22Rv1 (cell line): Measurements from ENCODE around the gene MRPS14.

Experiments used
- ZFX ChIP-seq: fragments of 450-650 bp; IDR thresholded peaks from 2 replicates; pipeline ENCODE4 v1.6.1; 2017; ENCODE audit warnings: antibody characterized with exemption, borderline replicate concordance
- TF ChIP-seq, protein P1 (sequence below): fragments of 450-650 bp; IDR thresholded peaks from 2 replicates; pipeline ENCODE4 v1.5.1; 2017; ENCODE audit warnings: mild to moderate bottlenecking

DNA sequence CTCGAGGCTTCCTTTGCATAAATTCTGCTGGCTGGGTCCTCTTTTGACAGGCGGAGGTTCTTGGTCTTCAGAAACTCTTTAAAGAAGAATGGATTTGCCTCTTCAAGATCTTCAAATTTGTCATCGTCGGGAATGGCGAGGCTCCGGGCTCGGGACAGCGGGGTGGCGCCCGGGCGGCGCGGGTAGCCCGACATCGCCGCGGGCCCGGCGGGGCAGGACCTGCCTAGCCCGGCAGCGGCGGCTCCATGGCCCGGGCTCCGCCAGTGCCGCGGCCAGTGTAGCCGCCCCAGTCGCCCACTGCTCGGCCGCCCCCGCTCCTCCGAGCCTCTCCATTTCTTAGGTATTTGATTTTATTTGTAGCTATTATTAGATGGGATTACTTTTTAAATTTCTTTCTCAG, 22.3 kb upstream of the MRPS14 start:
- TF ChIP-seq, protein P1, sequence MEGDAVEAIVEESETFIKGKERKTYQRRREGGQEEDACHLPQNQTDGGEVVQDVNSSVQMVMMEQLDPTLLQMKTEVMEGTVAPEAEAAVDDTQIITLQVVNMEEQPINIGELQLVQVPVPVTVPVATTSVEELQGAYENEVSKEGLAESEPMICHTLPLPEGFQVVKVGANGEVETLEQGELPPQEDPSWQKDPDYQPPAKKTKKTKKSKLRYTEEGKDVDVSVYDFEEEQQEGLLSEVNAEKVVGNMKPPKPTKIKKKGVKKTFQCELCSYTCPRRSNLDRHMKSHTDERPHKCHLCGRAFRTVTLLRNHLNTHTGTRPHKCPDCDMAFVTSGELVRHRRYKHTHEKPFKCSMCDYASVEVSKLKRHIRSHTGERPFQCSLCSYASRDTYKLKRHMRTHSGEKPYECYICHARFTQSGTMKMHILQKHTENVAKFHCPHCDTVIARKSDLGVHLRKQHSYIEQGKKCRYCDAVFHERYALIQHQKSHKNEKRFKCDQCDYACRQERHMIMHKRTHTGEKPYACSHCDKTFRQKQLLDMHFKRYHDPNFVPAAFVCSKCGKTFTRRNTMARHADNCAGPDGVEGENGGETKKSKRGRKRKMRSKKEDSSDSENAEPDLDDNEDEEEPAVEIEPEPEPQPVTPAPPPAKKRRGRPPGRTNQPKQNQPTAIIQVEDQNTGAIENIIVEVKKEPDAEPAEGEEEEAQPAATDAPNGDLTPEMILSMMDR: no peak
- TF ChIP-seq ZFX: no peak
